GM12864 (cell line): ENCODE results near the gene ASPSCR1.
"Not testable (repeated sequence)": the region's sequence is repeated elsewhere in the genome, so short reads cannot be mapped to it uniquely, and the experiment has no call there.

Experiments
- DNase-seq: peaks from one replicate; pipeline ENCODE4 v3.0.0-alpha.2; 2011; ENCODE audit warnings: low read depth
- H3K4me3 ChIP-seq: 2 replicates; pipeline ENCODE4 v1.5.1; 2011; ENCODE audit warnings: mild to moderate bottlenecking, low read depth, low read length, control low read depth
- TF ChIP-seq, protein P1 (sequence below): IDR thresholded peaks from 2 replicates; pipeline ENCODE4 v1.5.1; 2011; ENCODE audit warnings: low read depth, mild to moderate bottlenecking, moderate library complexity, low read length, control low read depth, inconsistent platforms; ENCODE audit errors: missing control alignments

Gene ASPSCR1

GRCh38 chr17:82036634-82037091 lies 59.2 kb downstream of the ASPSCR1 start:
- H3K4me3 ChIP-seq: peak overlapping the region; percentile 51
- no peak for DNase-seq
- TF ChIP-seq, protein P1, sequence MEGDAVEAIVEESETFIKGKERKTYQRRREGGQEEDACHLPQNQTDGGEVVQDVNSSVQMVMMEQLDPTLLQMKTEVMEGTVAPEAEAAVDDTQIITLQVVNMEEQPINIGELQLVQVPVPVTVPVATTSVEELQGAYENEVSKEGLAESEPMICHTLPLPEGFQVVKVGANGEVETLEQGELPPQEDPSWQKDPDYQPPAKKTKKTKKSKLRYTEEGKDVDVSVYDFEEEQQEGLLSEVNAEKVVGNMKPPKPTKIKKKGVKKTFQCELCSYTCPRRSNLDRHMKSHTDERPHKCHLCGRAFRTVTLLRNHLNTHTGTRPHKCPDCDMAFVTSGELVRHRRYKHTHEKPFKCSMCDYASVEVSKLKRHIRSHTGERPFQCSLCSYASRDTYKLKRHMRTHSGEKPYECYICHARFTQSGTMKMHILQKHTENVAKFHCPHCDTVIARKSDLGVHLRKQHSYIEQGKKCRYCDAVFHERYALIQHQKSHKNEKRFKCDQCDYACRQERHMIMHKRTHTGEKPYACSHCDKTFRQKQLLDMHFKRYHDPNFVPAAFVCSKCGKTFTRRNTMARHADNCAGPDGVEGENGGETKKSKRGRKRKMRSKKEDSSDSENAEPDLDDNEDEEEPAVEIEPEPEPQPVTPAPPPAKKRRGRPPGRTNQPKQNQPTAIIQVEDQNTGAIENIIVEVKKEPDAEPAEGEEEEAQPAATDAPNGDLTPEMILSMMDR: no peak

DNA sequence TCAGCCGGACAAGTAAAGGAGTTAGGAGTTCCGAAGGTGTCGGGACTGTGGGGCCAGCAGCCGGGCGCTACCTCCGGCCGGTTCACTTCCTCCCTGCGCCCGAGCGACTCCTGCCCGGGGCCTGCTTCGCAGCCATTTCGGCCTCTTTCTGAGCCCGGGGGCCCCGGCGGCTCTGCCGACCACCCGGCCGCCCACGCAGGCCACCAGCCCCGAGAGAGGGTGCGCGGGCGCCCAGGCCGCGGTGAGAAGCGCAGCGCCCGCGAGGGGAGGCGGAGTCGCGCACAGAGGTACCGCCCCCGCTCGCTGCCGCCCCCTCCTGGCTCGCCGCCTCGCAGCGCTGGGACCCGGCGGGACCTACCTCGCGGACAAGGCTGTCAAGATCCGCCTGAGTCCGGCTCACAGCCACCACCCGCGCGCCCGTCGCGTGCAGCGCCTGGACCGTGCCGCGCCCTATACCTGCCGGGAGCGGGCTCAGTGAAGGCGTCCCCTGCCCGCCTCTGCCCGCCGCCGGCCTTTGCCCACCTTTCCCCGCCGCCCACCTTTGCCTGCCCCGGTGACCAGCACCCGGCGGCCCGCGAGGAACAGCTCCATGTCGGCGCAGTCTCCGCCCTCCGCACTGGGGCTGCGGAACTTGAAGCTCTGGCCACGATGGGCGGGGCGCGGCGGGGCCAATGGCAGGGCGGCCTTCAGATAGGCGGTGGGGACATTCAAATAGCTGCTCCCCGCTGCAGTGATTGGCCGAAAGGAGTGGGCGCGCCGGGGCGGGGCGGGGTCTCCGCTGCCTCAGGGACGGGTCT lies 59.9 kb downstream of the ASPSCR1 start, which contains the start of gene DCXR:
Gene DCXR (minus strand): TSS at position 606 of the 797 bp plus-strand sequence. CDS start 15 bp downstream, at position 591.
- TF ChIP-seq, protein P1: peak; percentile 84
- DNase-seq: peak; percentile 82
- H3K4me3 ChIP-seq: peak within 1 kb of the TSS; percentile 51

DNA sequence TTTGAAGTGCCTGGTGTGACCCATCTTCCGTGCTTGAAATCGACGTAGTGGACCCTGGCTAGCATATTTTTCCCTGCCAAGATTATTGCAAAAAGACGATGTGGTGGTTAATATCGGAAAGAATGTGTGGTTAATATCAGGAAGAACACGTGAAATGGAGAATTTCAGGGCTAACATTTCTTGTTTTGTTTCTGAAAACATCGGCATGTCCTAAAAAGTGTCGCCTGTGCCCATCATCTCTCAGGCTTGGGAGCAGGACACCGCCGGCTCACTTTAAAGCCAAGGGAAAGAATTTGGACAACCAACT lies 60.4 kb downstream of the ASPSCR1 start:
- peak overlapping the region; percentile 16 for H3K4me3 ChIP-seq
- TF ChIP-seq, protein P1: no peak
- DNase-seq: no peak

- H3K4me3 ChIP-seq, DNase-seq: not testable (repeated sequence)
Observed at GRCh38 chr17:82038796-82039409, 61.5 kb downstream of the ASPSCR1 start.

DNA sequence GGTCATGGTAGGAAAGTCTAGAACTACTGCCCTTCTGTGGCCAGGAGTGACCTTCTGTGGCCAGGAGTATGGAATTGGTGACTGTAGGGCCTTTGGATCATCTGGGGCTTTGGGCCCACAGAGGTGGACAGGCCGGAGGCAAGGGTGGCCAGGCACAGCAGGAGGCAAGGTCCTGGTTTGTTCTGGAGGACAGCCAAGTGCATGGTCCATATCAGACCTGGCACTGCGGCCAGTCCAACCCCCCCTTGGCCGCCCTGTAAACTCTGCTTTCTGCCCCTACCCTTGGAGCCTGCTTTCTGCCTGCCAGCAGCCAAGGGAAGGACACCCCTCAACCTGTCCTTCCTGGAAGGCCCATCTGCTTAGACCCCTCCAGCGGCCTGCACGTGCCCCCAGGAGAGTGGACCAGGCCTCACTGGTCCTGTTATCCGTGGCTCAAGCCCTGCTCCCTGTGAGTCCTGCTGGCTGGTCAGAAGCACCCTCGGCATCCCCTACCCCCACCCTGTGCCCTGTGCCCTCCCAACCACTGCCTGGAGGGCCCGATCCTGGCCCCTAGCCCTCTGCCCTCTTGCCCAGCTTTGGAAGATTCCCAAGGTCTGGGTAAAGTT lies 62.4 kb downstream of the ASPSCR1 start:
- H3K4me3 ChIP-seq: no peak overlapping the region
- no peak for DNase-seq
- TF ChIP-seq, protein P1: no peak

DNA sequence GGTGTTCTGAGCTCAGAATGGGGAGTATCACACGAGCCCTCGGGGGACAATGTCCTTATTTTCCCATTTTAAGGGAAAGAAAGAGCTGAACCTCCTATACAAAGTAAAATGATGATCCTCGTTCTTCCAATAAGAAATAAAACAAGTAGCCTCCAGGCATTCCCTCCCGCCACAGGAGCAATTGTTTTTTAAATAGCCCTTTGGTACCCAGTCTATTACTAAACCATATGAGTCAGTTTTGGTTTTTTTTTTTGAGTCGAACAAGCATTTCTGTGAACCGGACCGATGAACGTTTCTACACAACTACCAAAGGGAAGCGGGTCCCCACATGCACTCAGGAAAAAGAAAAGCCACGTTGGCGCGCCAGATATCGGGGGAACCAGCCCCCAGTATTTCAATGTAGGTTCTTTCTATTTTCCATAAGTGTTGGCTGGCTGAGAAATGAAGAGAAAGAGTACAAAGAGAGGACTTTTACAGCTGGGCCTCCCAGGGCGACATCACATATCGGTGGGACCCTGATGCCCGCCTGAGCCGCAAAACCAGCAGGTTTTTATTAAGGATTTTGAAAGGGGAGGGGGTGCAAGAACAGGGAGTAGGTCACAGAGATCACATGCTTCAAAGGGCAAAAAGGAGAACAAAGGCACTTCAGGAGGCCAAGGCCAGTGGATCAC lies 63.9 kb downstream of the ASPSCR1 start:
- TF ChIP-seq, protein P1: no peak
- DNase-seq: no peak
- H3K4me3 ChIP-seq: no peak overlapping the region

DNA sequence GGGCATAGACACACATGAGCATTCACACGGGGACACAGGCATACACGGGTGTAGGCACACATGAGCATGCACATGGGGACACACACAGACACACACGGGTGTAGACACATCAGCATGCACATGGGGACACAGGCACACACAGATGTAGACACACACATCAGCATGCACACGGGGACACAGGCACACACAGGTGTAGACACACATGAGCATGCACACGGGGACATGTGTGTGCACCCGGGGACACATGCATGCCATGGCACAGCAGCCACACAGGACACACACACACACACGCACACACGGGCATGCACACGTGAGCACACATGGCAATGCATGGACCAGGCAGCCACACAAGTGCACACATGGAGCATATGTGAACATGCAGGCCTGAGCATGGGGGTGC lies 65.2 kb downstream of the ASPSCR1 start:
- DNase-seq: no peak
- H3K4me3 ChIP-seq: no peak overlapping the region
- TF ChIP-seq, protein P1: no peak
